G401.6 (cell line): Measurements from ENCODE around the gene MEI1.
"Not testable (repeated sequence)": the region's sequence is repeated elsewhere in the genome, so short reads cannot be mapped to it uniquely, and the experiment has no call there.

Experiments
- FAIRE-seq: peaks from 2 replicates; lab custom pipeline; 2012; peaks lifted over from hg19 to GRCh38; lab: Jason Lieb, UNC

MEI1 gene

GRCh38 chr22:41683052-41683451 is 16.3 kb upstream of the MEI1 start:
- FAIRE-seq = no peak

- FAIRE-seq = no peak
These were observed 15.7 kb upstream of the MEI1 start for GRCh38 chr22:41683616-41684015.

DNA sequence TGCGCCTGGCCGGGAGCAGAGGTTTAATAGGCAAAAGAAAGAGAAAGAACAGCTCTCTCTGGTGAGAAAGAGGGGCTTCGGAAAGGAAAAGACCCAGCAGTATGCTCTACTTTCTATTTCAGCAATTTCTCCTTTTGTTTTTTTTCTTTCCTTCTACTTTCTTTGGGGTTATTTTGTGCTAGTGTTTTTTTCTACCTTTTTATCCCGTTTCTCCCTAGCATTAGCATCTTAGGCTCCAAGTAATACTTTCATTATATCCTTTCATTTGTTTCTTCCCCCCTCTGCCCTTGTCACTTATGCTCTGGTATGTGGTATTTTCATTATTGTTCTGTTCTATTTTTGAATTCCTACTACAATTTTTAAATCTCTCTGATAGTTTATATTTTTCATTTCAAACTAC is 15.1 kb upstream of the MEI1 start:
- FAIRE-seq = no peak

GRCh38 chr22:41686890-41687289 is 12.4 kb upstream of the MEI1 start:
- FAIRE-seq = not testable (repeated sequence)

GRCh38 chr22:41687901-41688364 is 11.4 kb upstream of the MEI1 start:
- no peak for FAIRE-seq

DNA sequence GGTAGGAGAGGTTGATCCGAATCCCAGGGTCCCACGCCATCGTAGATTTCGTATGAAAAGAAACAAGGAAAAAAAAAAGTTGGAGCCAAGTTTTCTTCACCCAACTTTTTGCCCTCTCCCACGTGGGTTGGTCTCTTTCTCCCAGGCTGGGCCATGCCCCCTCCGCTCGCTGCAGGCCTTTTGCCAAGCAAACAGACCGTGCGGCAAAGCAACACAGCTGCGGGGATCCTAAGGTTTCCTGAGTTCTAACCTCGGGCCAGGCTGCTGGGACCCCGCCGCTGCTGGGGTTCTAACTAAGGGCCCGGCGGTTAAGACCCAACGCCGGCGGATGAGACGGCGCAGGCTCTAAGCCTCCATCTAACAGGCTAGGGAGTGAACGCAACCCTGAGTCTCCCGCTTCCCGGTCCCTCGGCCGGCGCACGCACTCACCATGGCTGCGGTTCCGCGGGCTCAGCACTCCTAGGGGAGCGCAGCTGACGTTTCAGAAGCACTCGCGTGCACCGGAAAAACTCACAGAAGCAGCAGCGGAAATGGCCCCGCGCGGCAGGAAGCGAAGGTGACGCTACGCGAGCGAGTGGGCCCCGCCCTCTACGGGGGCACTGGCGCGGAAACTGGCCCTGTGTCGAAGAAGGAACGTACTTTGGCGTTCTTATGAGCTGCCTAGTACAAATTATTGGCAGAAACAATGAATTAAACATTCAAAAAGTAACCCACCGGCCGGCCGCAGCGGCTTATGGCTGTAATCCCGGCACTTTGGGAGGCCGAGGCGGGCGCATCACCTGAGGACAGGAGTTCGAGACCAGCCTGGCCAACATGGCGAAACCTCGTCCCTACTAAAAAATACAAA is 10.7 kb upstream of the MEI1 start, which contains the start of gene SNU13:
SNU13 (minus strand) TSS at position 503 of the 847 bp plus-strand sequence; CDS start at position 432, 71 bp downstream.
- peak; percentile 94 for FAIRE-seq

DNA sequence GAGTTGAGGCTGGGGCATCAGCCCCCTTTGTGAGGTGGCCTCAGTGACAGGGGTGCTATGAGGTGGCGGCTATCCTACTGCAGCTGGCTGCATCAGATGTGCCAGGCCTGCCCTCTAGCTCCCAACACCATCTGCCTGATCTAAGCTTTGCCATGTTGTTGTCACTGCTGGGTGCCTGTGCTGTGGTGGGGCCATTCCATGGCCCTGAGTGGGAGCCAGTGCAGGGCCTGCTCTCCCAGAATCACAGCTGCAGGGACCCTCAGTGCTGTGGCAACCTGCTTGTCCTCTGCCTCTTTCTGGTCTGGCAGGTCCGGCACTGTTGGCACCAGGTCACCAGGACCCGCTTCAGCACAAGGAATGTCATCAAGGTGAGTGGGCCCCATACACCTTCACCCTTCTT is 8.8 kb upstream of the MEI1 start:
- no peak for FAIRE-seq

GRCh38 chr22:41695211-41695610 is 4.1 kb upstream of the MEI1 start:
- FAIRE-seq = no peak

- no peak for FAIRE-seq
These were observed 2.6 kb upstream of the MEI1 start for GRCh38 chr22:41696703-41697102.

DNA sequence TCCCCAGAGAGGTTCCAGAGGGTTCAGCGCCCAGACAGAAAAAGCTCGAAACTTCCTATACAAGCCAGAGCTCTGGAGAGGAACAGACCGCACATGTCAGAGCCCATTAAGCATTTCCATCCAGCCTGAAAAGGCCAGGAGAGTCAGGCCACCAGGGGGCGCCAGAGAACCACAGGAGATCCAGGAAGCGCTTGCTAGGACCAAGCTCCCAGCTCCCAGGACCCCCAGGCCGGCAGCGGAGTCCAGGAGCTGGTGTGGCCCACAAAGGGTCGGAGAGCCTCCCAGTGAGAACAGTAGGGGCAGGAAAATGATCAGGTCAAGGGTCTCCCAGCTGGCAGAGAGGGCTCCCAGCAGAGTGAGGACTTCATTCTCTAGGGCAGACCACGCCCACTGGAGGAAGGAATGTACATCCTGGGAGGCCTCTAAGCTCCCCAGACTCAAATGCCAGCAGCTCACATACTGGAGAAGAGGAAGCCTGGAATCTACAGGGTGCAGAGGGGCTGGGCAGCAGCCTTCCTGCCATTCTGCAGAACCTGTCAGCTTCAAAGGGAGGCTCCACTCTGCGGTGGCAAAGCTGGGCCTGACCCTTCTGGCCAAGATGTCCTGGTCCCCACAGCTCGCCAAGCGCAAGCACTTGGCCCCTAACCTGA is 2.1 kb upstream of the MEI1 start:
- peak; percentile 90 for FAIRE-seq

DNA sequence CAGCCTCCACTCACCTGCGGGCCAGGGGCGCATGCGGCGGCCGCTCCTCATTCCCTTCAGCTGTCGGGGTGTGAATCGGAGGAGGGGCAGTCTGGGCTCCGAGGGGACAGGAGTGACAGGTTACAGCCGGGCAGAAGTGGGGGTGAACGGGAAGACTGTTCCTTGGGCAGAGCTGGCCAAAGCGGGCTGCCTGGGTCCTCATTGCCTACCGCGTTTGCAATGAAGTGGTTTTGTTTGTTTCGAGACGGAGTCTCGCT is 733 bp downstream of the MEI1 start:
- FAIRE-seq = no peak

- FAIRE-seq = no peak
These were observed 3.5 kb downstream of the MEI1 start for GRCh38 chr22:41702763-41703162.

GRCh38 chr22:41709341-41709740 is 10.0 kb downstream of the MEI1 start:
- no peak for FAIRE-seq

GRCh38 chr22:41713004-41713403 is 13.7 kb downstream of the MEI1 start:
- FAIRE-seq = no peak

DNA sequence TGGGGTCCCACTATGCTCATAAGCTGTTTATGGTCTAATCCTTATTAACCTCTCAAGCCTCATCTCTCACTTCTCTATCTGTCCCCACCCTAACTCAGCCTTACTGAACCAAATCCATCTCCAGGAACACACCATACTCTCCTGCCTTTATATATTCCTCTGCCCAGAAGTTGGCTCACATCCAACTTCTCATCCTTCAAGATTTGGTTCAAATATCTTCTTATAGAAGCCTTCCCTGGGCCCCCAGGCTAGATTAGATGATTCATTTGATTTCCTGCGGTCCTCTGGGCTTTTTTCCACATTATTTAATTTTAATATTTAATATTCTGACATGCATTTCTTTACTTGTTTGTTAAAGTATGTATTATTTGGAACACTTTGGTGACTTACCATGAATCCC is 23.2 kb downstream of the MEI1 start:
- no peak for FAIRE-seq

GRCh38 chr22:41725510-41726110 is 26.3 kb downstream of the MEI1 start:
- FAIRE-seq = no peak

- FAIRE-seq = no peak
These were observed 32.3 kb downstream of the MEI1 start for GRCh38 chr22:41731609-41732008.

GRCh38 chr22:41732096-41732772 is 32.9 kb downstream of the MEI1 start:
- FAIRE-seq = no peak

- not testable (repeated sequence) for FAIRE-seq
These were observed 33.9 kb downstream of the MEI1 start for GRCh38 chr22:41733241-41733640.

DNA sequence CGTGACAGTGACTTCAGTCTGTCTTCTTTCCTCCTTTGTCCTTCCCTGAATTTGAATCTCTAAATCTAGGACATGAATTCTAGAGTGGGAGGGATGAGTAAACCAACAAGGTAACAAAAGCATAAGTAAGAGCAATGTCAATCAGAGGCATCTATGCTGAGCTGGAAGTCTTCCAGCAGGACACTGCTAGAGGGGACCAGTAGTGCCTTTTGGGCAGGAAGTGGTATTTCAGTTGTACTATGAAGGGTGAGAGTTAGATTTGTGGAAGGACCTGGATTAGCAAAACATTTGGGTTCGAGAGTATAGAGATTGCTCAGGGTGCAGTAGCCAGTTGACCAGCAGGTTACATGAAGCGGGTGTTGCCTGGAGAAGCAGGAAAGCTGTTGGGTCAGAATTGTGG is 40.3 kb downstream of the MEI1 start:
- no peak for FAIRE-seq

DNA sequence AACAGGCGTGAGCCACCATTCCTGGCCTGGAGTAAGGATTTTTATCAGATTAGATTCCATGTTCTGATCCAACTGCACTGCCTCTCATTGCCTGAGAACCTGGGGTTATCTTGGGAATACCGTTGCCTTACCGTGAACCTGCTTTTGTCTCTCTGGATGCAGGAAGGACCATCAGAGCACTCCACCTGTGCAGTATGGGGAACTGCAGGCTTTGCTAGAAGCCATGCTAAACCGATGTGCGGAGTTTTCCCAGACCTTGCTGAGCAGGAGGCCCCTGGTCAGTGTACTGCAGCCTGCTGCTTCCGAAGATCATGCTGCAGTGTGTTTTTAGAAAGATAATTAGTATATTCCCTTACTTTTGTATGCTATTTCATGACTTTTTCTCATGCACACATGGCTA is 43.6 kb downstream of the MEI1 start:
- no peak for FAIRE-seq

DNA sequence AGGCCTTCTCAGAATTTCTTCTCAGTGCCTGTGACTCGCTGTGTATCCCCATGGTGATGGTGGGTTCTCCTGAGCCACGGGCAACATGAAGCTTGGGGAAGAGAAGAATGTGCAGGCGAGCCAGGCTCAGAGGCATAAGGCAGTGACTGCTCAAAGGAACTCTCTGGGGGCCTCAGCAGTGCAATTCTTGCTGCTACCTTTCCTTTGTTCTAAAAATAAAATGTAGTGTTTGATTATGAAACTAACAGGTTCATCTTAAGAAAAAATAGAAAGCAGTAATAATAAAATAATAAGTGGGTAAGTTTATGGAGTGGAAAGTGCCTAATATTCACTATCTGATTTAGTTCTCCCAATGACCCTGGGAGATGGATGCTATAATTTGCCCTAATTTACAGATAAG is 46.7 kb downstream of the MEI1 start:
- no peak for FAIRE-seq
